ENCODE data around the gene TULP4. TPM values are rescaled to one million over a fixed set of nuclear protein-coding genes. Genes with fewer than 3 reads are reported as not detected.

Gene TULP4
- total RNA-seq, 4 donors from 2014 or later = 129 to 170 (median 156) TPM

DNA sequence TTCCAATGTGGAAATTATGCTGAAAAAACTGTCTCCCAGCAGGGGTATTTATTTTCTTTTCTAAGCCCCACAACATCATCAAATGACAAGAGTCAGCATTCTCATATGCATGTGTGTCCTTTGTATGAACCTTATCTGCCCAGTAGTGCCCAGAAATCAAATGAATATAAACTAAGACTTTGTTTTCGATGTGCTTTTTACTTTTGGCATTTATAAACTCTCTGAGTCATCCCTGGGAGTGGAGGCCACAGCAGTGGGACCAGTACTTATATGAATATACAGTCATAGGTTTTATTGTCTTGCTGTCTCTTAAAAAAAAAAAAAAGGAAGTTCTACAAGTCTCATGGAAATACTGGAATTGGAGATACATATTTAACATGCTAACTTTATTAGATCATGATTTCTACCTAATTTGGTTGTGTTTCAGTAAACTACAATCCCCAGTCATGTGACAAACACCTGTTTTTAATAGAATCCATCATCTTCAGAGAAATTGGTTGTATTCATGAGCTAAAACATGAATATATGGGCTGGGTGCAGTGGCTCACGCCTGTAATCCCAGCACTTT lies 148.4 kb downstream of the TULP4 start:
- no peak for DNase-seq (ENCODE audit: extremely low spot score)
- Histone ChIP-seq H3K4me3 (no peak overlapping the region), H3K27ac (replicated peaks in 1 of 4) (no peak overlapping the region), H3K9me3 (no peaks in the 10 kb centered on the region), H3K27me3 (no peaks in the 10 kb centered on the region), H3K4me1 (peaks cover 0 to 3% (median 0%) of the 10 kb centered on the region in 4 donors), H3K36me3 (peaks cover 0 to 62% (median 18%) of the 10 kb centered on the region in 4 donors)
- 71% methylated on average over 2 of the region's 2 CpGs for WGBS
- intact Hi-C loops (cut with DNase I) = no loop called here
- TF ChIP-seq EP300 (IDR thresholded peaks at IDR 0.05) = no peak
- TF ChIP-seq POLR2AphosphoS5 (IDR thresholded peaks at IDR 0.05) = no peak
- no peak for TF ChIP-seq POLR2A (IDR thresholded peaks at IDR 0.05; ENCODE audit: low read depth)

- Histone ChIP-seq H3K9me3 (no peaks in the 10 kb centered on the region), H3K27me3 (no peaks in the 10 kb centered on the region), H3K4me1 (peaks cover 0 to 3% (median 0%) of the 10 kb centered on the region in 4 donors), H3K36me3 (peaks cover 0 to 62% (median 16%) of the 10 kb centered on the region in 4 donors), H3K27ac (replicated peaks in 1 of 4) (no peak overlapping the region), H3K4me3 (no peak overlapping the region)
- DNase-seq (ENCODE audit: extremely low spot score) = no peak
- intact Hi-C loops (cut with DNase I) = no loop called here
- WGBS = 87% methylated on average over 2 of the region's 2 CpGs
- no peak for TF ChIP-seq CTCF (IDR thresholded peaks at IDR 0.05)
- TF ChIP-seq EP300 (IDR thresholded peaks at IDR 0.05) = no peak
- TF ChIP-seq POLR2A (IDR thresholded peaks at IDR 0.05; ENCODE audit: low read depth) = no peak
- TF ChIP-seq POLR2AphosphoS5 (IDR thresholded peaks at IDR 0.05) = no peak
Measured at GRCh38 chr6:158461954-158462353, 149.7 kb downstream of the TULP4 start.

DNA sequence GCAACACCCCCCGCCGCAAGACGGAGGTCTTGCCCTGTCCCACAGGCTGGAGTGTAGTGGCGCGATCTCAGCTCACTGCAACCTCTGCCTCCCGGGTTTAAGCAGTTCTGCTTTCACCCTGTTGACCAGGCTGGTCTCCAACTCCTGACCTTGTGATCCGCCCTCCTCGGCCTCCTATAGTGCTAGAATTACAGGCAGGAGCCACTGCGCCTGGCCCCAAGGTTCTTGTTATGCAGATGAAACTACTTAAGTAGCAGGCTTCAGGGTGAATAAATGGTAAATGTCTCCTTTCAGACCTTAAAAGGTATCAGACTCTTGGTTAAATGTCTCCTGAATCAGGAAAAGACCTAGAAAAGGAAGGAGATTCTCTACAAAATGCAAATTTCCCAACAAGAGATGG lies 152.2 kb downstream of the TULP4 start:
- WGBS = 86% methylated on average over 9 of the region's 9 CpGs
- Histone ChIP-seq H3K27me3 (no peaks in the 10 kb centered on the region), H3K4me1 (peaks cover 0 to 3% (median 0%) of the 10 kb centered on the region in 4 donors), H3K36me3 (peaks cover 0 to 56% (median 8%) of the 10 kb centered on the region in 4 donors), H3K27ac (replicated peaks in 1 of 4) (no peak overlapping the region), H3K4me3 (no peak overlapping the region), H3K9me3 (no peaks in the 10 kb centered on the region)
- no peak for DNase-seq (ENCODE audit: extremely low spot score)
- intact Hi-C loops (cut with DNase I) = no loop called here
- TF ChIP-seq POLR2A (IDR thresholded peaks at IDR 0.05; ENCODE audit: low read depth) (no peak), EP300 (IDR thresholded peaks at IDR 0.05) (no peak)

DNA sequence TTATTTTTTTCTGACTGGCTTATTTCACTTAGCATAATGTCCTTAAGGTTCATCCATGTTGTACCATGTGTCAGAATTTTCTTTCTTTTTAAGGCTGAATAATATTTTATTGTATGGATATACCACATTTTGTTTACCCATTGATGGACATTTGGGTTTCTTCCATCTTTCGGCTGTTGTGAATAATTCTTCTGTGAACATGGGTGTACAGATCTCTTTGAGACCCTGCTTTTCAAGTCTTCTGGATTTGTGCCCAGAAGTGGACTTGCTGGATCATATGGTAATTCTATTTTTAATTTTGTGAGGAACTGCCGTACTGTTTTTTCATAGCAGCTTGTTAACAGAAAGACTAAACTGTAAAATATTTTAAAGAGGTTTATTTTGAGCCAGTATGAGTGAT lies 153.0 kb downstream of the TULP4 start:
- intact Hi-C loops (cut with DNase I) = no loop called here
- H3K27me3 ChIP-seq = no peaks in the 10 kb centered on the region
- no peak overlapping the region for H3K4me3 ChIP-seq
- 75% methylated on average over 2 of the region's 2 CpGs for WGBS
- no peak overlapping the region for H3K27ac ChIP-seq (replicated peaks in 1 of 4)
- TF ChIP-seq CTCF (IDR thresholded peaks at IDR 0.05) (no peak), POLR2AphosphoS5 (IDR thresholded peaks at IDR 0.05) (no peak), EP300 (IDR thresholded peaks at IDR 0.05) (no peak), POLR2A (IDR thresholded peaks at IDR 0.05; ENCODE audit: low read depth) (no peak)
- no peak for DNase-seq (ENCODE audit: extremely low spot score)
- H3K36me3 ChIP-seq = peaks cover 0 to 56% (median 8%) of the 10 kb centered on the region in 4 donors
- no peaks in the 10 kb centered on the region for H3K9me3 ChIP-seq
- H3K4me1 ChIP-seq = peaks cover 0 to 3% (median 0%) of the 10 kb centered on the region in 4 donors

DNA sequence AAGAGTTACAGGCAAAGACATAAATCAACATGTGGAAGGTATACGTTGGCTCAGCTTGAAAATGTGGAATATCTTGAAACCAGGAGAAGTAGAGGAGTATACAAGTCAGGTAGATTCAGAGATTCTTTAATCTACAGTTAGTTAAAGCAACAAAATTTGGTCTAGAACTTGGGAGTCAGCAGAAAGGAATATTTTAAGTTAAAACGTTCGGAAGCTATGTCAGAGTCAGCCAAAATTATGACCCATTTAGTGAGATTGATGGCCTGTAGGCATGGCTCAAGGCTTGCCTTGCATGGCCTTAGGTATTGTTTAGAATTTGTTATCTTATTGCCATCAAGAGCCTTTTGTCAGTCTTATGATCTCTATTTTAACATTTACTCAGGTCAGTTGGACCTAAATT lies 153.5 kb downstream of the TULP4 start:
- H3K36me3 ChIP-seq = peaks cover 0 to 56% (median 8%) of the 10 kb centered on the region in 4 donors
- DNase-seq (ENCODE audit: extremely low spot score) = no peak
- intact Hi-C loops (cut with DNase I) = no loop called here
- no peaks in the 10 kb centered on the region for H3K9me3 ChIP-seq
- WGBS = 70% methylated on average over 3 of the region's 3 CpGs
- no peak overlapping the region for H3K4me3 ChIP-seq
- H3K4me1 ChIP-seq = peaks cover 0 to under 1% (median 0%) of the 10 kb centered on the region in 4 donors
- H3K27me3 ChIP-seq = no peaks in the 10 kb centered on the region
- no peak overlapping the region for H3K27ac ChIP-seq (replicated peaks in 1 of 4)
- TF ChIP-seq POLR2AphosphoS5 (IDR thresholded peaks at IDR 0.05) = no peak
- no peak for TF ChIP-seq EP300 (IDR thresholded peaks at IDR 0.05)
- no peak for TF ChIP-seq CTCF (IDR thresholded peaks at IDR 0.05)
- no peak for TF ChIP-seq POLR2A (IDR thresholded peaks at IDR 0.05; ENCODE audit: low read depth)
